ENCODE results near the gene SLC38A1. TPM values are rescaled to one million over a fixed set of nuclear protein-coding genes. Genes with fewer than 3 reads are reported as not detected.

Gene SLC38A1
- total and polyA plus RNA-seq, 4 donors, result 13.7 to 60.3 (median 26.4) TPM

- WGBS, 2 donors, result 24 to 41% methylated on average over 2 of the region's 2 CpGs
- no peak for TF ChIP-seq CTCF (IDR thresholded peaks at IDR 0.05; ENCODE audit: control extremely low read depth, extremely low read depth)
- ATAC-seq (ENCODE audit: insufficient read depth, low FRiP score), result no peak
- no peak overlapping the region for H3K27ac ChIP-seq (ENCODE audit: low read depth in 1 of 2, low read length in 1 of 2)
- H3K9me3 ChIP-seq (ENCODE audit: control insufficient read depth in 4 of 4, insufficient read depth in 3 of 4, low read length in 3 of 4), result peaks cover 0 to 1% (median 0%) of the 10 kb centered on the region in 4 donors
- DNase-seq, result no peak
- H3K36me3 ChIP-seq (ENCODE audit: control insufficient read depth in 4 of 4, insufficient read depth in 4 of 4, low read length in 4 of 4), result peaks cover 0 to 12% (median 0%) of the 10 kb centered on the region in 4 donors
- H3K27me3 ChIP-seq (ENCODE audit: control insufficient read depth in 3 of 3, insufficient read depth in 3 of 3, low read length in 2 of 3), result no peaks in the 10 kb centered on the region
- no peak overlapping the region for H3K9ac ChIP-seq (ENCODE audit: insufficient read depth in 1 of 2, low read length in 2 of 2)
- peaks cover 0 to 12% (median 0%) of the 10 kb centered on the region in 5 donors for H3K4me1 ChIP-seq (ENCODE audit: control insufficient read depth in 5 of 5, insufficient read depth in 5 of 5, low read length in 5 of 5)
- H3K4me3 ChIP-seq, result no peak overlapping the region
Measured at GRCh38 chr12:46227616-46228015, 41.2 kb downstream of the SLC38A1 start.

- H3K9ac ChIP-seq (ENCODE audit: insufficient read depth in 1 of 2, low read length in 2 of 2), result no peak overlapping the region
- DNase-seq, result peak; percentile 66 to 82 (median 76)
- H3K36me3 ChIP-seq (ENCODE audit: control insufficient read depth in 4 of 4, insufficient read depth in 4 of 4, low read length in 4 of 4), result peaks cover 0 to 9% (median 0%) of the 10 kb centered on the region in 4 donors
- no peaks in the 10 kb centered on the region for H3K27me3 ChIP-seq (ENCODE audit: control insufficient read depth in 3 of 3, insufficient read depth in 3 of 3, low read length in 2 of 3)
- ATAC-seq (ENCODE audit: insufficient read depth, low FRiP score), result peak; percentile 72
- no peak overlapping the region for H3K4me3 ChIP-seq
- TF ChIP-seq CTCF (IDR thresholded peaks at IDR 0.05; ENCODE audit: control extremely low read depth, extremely low read depth), result no peak
- 88 to 90% methylated on average over 1 of the region's 1 CpG for WGBS, 2 donors
- no peaks in the 10 kb centered on the region for H3K9me3 ChIP-seq (ENCODE audit: control insufficient read depth in 4 of 4, insufficient read depth in 3 of 4, low read length in 3 of 4)
- H3K27ac ChIP-seq (ENCODE audit: low read depth in 1 of 2, low read length in 1 of 2), result no peak overlapping the region
- H3K4me1 ChIP-seq (ENCODE audit: control insufficient read depth in 5 of 5, insufficient read depth in 5 of 5, low read length in 5 of 5), result peaks cover 0 to 21% (median 2%) of the 10 kb centered on the region in 5 donors
Measured at GRCh38 chr12:46224386-46224785, 44.5 kb downstream of the SLC38A1 start.

- Histone ChIP-seq H3K4me1 (ENCODE audit: control insufficient read depth in 5 of 5, insufficient read depth in 5 of 5, low read length in 5 of 5) (peaks cover 0 to 21% (median 2%) of the 10 kb centered on the region in 5 donors), H3K4me3 (no peak overlapping the region), H3K9ac (ENCODE audit: insufficient read depth in 1 of 2, low read length in 2 of 2) (no peak overlapping the region), H3K27ac (ENCODE audit: low read depth in 1 of 2, low read length in 1 of 2) (no peak overlapping the region), H3K9me3 (ENCODE audit: control insufficient read depth in 4 of 4, insufficient read depth in 3 of 4, low read length in 3 of 4) (no peaks in the 10 kb centered on the region), H3K27me3 (ENCODE audit: control insufficient read depth in 3 of 3, insufficient read depth in 3 of 3, low read length in 2 of 3) (no peaks in the 10 kb centered on the region), H3K36me3 (ENCODE audit: control insufficient read depth in 4 of 4, insufficient read depth in 4 of 4, low read length in 4 of 4) (peaks cover 0 to 6% (median 0%) of the 10 kb centered on the region in 4 donors)
- ATAC-seq (ENCODE audit: insufficient read depth, low FRiP score), result no peak
- no peak for DNase-seq
- TF ChIP-seq CTCF (IDR thresholded peaks at IDR 0.05; ENCODE audit: control extremely low read depth, extremely low read depth), result no peak
- WGBS, 2 donors, result 92 to 93% methylated on average over 5 of the region's 5 CpGs
Measured at GRCh38 chr12:46223047-46223446, 45.8 kb downstream of the SLC38A1 start.

GRCh38 chr12:46222636-46223035, 46.2 kb downstream of the SLC38A1 start:
- DNase-seq (no peak), ATAC-seq (ENCODE audit: insufficient read depth, low FRiP score) (no peak)
- no peaks in the 10 kb centered on the region for H3K9me3 ChIP-seq (ENCODE audit: control insufficient read depth in 4 of 4, insufficient read depth in 3 of 4, low read length in 3 of 4)
- no peak for TF ChIP-seq CTCF (IDR thresholded peaks at IDR 0.05; ENCODE audit: control extremely low read depth, extremely low read depth)
- H3K36me3 ChIP-seq (ENCODE audit: control insufficient read depth in 4 of 4, insufficient read depth in 4 of 4, low read length in 4 of 4), result peaks cover 0 to 1% (median 0%) of the 10 kb centered on the region in 4 donors
- H3K27me3 ChIP-seq (ENCODE audit: control insufficient read depth in 3 of 3, insufficient read depth in 3 of 3, low read length in 2 of 3), result no peaks in the 10 kb centered on the region
- no peak overlapping the region for H3K27ac ChIP-seq (ENCODE audit: low read depth in 1 of 2, low read length in 1 of 2)
- H3K4me1 ChIP-seq (ENCODE audit: control insufficient read depth in 5 of 5, insufficient read depth in 5 of 5, low read length in 5 of 5), result peaks cover 0 to 21% (median 2%) of the 10 kb centered on the region in 5 donors
- no peak overlapping the region for H3K4me3 ChIP-seq
- 32 to 57% methylated on average over 1 of the region's 1 CpG for WGBS, 2 donors
- no peak overlapping the region for H3K9ac ChIP-seq (ENCODE audit: insufficient read depth in 1 of 2, low read length in 2 of 2)
